PC-3 (cell line): ENCODE measurements around the gene AVPI1.
"Not testable (repeated sequence)": the region's sequence is repeated elsewhere in the genome, so short reads cannot be mapped to it uniquely, and the experiment has no call there.

ENCODE experiments used
- EZH2phosphoT487 ChIP-seq: fragments of 300-600 bp; sonication (generic); IDR thresholded peaks from 2 replicates; pipeline ENCODE4 v1.6.1; 2018; ENCODE audit warnings: mild to moderate bottlenecking, antibody characterized with exemption, low read length, borderline replicate concordance
- TF ChIP-seq, protein P1 (sequence below): fragments of 300-600 bp; sonication (generic); conservative IDR thresholded peaks from 2 replicates; pipeline ENCODE4 v1.5.1; 2017; ENCODE audit warnings: antibody characterized with exemption, low read depth, mild to moderate bottlenecking, low read length

DNA sequence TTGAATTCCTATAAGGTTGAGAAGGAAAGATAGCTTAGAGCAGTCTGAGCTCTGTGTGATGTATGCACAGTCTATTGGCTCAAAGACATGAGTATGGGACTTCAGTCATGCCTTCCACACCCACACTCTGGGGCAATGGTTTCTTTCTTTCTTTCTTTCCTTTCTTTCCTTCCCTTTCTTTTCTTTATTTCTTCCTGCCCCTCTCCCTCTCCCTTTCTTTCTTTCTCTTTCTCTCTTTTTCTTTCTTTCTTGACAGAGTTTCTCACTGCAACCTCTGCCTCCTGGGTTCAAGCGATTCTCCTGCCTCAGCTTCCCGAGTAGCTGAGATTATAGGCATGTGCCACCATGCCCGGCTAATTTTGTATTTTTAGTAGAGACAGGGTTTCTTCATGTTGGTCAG is 48.0 kb downstream of the AVPI1 start:
- TF ChIP-seq EZH2phosphoT487: not testable (repeated sequence)
- TF ChIP-seq, protein P1, sequence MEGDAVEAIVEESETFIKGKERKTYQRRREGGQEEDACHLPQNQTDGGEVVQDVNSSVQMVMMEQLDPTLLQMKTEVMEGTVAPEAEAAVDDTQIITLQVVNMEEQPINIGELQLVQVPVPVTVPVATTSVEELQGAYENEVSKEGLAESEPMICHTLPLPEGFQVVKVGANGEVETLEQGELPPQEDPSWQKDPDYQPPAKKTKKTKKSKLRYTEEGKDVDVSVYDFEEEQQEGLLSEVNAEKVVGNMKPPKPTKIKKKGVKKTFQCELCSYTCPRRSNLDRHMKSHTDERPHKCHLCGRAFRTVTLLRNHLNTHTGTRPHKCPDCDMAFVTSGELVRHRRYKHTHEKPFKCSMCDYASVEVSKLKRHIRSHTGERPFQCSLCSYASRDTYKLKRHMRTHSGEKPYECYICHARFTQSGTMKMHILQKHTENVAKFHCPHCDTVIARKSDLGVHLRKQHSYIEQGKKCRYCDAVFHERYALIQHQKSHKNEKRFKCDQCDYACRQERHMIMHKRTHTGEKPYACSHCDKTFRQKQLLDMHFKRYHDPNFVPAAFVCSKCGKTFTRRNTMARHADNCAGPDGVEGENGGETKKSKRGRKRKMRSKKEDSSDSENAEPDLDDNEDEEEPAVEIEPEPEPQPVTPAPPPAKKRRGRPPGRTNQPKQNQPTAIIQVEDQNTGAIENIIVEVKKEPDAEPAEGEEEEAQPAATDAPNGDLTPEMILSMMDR: not testable (repeated sequence)
